ENCODE results near the gene RHOJ.
"Not testable (repeated sequence)": the region's sequence is repeated elsewhere in the genome, so short reads cannot be mapped to it uniquely, and the experiment has no call there.

RHOJ gene

DNA sequence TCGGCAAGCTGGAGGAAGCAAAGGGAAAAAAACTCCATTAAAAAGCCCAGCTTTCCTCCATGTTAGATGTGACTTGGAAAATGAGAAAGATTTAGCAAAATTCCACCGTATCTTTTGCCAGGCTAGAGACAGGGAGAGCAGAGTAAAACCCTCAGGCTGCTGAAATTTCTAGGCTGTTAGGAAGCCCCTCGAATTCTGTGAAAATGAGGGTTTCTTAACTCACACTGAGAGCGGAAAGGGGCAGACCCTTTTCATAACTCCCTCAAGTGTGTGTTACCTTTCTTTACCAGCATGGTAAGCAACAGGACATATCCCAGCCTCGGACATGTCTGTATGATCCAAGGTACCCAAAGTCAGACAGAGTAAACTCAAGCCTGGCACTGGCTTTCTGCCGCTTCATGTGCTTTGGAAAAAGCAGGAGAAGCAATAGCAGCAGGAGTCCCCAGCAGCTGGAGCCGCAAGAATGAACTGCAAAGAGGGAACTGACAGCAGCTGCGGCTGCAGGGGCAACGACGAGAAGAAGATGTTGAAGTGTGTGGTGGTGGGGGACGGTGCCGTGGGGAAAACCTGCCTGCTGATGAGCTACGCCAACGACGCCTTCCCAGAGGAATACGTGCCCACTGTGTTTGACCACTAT, at the start of gene RHOJ:
RHOJ (plus strand) TSS at position 37 of the 637 bp plus-strand sequence; CDS start at position 464, 427 bp downstream.
- DNase-seq (ENCODE audit: low read depth, low spot score) = peak; percentile 31

- no peak for DNase-seq (ENCODE audit: low read depth, low spot score)
Measured at GRCh38 chr14:63155511-63156185, 48.6 kb upstream of the RHOJ start.

DNA sequence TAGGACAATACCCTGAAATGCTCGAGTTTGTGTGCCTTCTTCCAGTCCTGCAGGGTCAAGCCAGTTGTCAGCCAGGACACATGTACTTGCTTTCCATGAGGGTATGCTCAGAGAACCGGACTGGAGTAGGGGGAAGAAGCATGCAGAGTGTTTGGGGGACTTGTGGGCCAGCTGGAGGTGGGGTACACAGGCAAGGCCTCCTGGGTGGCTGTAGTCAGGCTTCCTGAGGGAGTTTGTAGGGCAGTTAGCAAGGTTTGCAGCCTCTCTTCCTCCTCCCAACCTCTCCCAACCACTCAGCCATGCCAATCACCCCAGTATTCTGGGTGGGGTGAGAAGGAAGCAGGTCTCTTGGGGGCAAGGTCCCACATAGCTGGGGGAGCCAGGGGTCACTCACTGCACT, 47.0 kb upstream of the RHOJ start:
- DNase-seq (ENCODE audit: low read depth, low spot score) = no peak

GRCh38 chr14:63163306-63163705, 40.9 kb upstream of the RHOJ start:
- no peak for DNase-seq (ENCODE audit: low read depth, low spot score)

GRCh38 chr14:63164108-63164683, 40.0 kb upstream of the RHOJ start:
- DNase-seq (ENCODE audit: low read depth, low spot score) = no peak

- DNase-seq (ENCODE audit: low read depth, low spot score) = not testable (repeated sequence)
Measured at GRCh38 chr14:63165267-63165666, 39.0 kb upstream of the RHOJ start.

DNA sequence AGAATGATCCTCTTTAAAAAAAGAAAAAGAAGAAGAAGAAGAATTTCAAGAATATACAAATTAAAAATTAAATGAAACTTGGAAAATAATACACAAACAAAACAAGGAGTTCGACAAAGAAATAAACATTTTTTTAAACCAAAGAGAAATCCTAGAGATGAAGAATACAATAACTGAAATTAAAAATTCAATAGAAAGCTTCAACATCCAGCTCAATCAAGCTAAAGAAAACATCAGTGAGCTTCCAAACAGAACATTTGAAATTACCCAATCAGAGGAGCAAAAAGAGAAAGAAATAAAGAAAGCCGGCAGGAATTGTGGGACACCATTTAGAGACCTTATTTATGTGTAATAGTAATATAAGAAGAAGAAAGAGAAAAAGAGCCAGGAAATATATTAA, 37.2 kb upstream of the RHOJ start:
- no peak for DNase-seq (ENCODE audit: low read depth, low spot score)

DNA sequence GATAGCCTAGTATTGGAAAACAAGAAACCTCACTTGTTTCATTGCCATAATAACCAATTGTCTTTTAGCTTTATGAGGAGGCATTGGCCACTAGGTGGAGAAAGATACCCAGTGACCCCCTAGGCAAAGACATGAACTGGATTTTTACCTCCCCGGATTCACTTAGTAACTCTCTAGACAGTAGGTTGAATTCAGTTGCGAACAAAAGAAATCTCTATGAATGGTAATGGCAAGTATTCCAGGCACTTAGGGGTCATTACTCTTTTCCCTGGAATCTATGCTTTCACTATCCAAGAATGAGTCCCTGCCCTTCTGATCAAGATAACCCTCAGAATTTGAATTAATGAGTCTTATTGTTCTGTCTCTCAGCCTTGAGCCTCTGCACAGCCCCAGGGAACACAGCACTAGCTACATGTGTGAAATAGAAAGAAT, 29.5 kb upstream of the RHOJ start:
- DNase-seq (ENCODE audit: low read depth, low spot score) = peak; percentile 31

DNA sequence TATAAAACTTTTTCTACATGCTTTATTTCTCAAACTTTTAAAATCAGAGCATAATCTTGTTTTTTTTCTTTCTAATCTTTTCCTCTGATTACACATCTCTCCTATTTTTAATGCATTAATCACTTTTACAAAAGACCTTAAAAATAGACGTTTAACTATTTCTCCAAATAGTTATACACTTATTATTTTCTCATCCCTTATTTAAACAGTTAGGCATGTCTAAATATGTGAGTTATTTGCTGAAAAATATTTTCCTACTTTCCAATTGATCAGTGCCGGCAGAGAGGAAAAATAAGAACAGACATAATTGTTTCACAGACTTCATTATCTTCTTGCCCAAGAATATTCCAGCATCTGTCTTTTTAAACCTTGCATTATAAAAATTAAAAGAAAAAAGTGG, 28.7 kb upstream of the RHOJ start:
- DNase-seq (ENCODE audit: low read depth, low spot score) = no peak

- DNase-seq (ENCODE audit: low read depth, low spot score) = no peak
Measured at GRCh38 chr14:63178912-63179311, 25.3 kb upstream of the RHOJ start.

DNA sequence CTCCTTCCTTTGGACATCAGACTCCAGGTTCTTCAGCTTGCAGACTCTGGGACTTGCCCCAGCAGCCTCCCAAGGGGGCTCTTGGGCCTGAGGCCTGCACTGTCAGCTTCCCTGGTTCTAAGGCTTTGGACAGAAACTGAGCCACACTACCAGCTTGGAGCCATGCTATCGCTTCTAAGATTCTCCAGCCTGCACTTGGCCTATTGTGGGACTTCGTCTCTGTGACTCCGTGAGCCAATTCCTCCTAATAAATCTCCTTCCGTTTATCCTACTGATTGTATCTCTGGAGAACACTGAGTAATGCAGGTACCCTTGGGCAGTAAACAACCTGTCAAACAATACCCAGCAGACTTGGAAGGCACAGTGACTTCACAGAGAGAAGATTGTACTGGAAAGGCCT, 24.9 kb upstream of the RHOJ start:
- DNase-seq (ENCODE audit: low read depth, low spot score) = no peak

DNA sequence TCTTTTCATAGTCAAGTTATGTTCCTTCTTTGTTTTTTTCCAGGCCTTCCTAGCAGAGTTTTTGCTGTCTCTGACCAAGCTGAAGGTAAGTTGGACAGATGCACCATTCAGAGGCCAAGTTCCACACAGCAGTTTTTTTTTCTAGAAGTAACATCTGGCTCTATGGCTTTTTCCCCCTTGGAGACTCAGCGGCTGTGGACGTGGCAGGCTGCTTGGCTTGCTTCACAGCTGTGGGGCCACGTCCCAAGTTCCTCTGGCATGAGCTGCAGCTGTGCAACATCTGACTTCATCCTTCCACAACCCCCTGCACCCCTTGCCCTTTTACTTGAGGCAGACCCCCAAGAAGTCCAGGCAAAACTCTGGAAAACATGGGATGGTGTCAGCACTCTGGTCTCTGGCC, 24.2 kb upstream of the RHOJ start:
- DNase-seq (ENCODE audit: low read depth, low spot score) = no peak

GRCh38 chr14:63182968-63183367, 21.3 kb upstream of the RHOJ start:
- no peak for DNase-seq (ENCODE audit: low read depth, low spot score)

GRCh38 chr14:63186453-63186852, 17.8 kb upstream of the RHOJ start:
- DNase-seq (ENCODE audit: low read depth, low spot score) = no peak

GRCh38 chr14:63191211-63191610, 13.0 kb upstream of the RHOJ start:
- no peak for DNase-seq (ENCODE audit: low read depth, low spot score)

- DNase-seq (ENCODE audit: low read depth, low spot score) = no peak
Measured at GRCh38 chr14:63192085-63192484, 12.2 kb upstream of the RHOJ start.

DNA sequence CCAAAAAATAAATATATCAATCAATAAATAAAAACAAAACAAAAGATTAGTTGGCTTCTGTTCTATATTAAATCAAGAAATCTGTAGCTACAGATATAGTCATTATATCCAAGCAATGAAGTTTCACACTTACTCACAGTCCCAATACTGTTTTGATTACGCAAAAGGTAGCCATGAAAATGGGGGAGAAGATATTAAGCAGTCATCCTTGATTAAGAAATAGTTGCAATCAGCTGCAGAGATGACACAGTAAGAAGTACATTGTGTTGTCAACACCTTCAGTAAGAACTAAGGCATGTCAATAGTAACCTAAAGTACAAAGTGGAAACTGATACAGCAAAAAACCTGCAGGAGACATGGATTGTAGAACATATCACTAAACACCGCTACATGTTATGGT, 11.0 kb upstream of the RHOJ start:
- DNase-seq (ENCODE audit: low read depth, low spot score) = no peak

- no peak for DNase-seq (ENCODE audit: low read depth, low spot score)
Measured at GRCh38 chr14:63200035-63200740, 4.1 kb upstream of the RHOJ start.

GRCh38 chr14:63200767-63201166, 3.5 kb upstream of the RHOJ start:
- no peak for DNase-seq (ENCODE audit: low read depth, low spot score)

DNA sequence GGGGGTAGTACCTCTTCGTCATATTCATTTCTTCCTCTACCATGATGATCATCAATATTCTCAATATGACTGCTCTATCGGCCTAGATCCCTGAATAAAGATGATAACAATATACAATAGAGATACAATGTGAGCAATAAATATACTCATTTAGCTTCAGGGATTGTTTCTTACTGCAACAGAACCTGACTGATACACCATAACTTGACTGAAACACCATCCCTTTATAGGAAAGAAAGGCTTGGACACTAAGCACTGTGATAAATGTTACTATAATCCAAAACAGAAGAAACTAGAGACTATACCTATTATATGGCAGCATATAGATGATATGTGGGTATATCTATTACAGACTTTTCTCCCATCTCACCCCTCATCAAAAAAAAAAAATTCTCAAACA, 1.2 kb upstream of the RHOJ start:
- no peak for DNase-seq (ENCODE audit: low read depth, low spot score)

DNA sequence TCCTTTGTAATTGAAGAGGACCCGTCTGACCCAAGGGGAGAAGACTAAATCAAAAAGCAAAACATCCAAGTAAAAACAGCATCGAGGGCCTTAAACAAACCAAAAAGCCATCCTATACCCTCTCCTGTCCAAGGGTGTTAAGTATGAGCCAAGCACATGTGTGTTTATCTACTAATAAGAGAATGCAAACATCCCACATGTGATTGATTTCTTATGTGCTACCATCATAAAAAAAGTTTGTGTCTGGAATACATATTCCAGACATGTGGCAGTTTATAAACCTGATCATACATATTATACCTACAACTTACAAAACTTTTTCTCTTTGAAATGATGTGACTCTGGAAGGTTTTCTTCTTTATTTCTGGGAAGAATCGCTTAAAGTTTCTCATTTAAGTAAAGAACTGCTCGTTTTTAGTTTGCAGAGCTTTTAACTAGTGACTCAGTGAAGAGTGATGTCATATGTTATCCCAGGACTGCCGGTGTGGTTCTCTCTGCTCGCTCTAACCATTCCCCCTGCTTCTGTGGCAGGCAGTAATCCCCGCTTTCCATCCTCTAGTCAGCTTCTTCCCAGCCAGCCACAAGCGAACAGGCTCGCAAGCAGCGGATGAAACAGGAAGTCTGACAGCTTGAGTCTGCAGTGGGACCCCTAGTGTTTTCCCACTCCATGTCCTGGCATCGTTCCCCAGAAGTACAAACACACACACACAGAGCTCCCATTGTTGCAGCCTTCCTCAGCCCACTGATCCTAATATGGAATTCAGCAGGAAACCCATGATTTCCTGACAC, 431 bp upstream of the RHOJ start:
- DNase-seq (ENCODE audit: low read depth, low spot score) = peak; percentile 96

All from smooth muscle cell of the brain vasculature (primary cell).